ENCODE results near the gene PACRG.

PACRG gene

DNA sequence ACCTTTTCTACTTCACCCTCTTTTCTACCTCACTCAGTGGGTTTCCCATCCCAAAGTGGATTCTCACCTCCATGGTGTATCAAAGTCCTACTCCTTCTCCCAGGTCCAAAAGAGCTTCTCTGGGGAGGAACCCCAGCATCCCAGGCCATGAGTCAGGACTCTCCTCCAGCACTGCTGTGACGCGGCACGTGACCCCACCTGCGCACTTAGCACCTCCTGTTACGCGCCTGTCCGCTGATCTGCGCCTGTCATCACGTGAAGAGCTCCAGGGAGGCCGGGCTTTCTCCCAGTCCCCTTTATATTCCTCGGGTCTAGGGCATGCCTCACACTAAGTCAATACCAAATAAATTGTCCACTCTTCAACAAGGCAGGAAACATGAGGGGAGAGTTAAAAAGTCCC, 459.8 kb downstream of the PACRG start:
- Histone ChIP-seq H3K4me3 (ENCODE audit: low read length) (no peak overlapping the region), H3K27me3 (ENCODE audit: insufficient read depth, low read length, poor library complexity) (no peaks in the 10 kb centered on the region), H2BK120ac (ENCODE audit: low read depth, low read length) (no peak overlapping the region), H4K5ac (ENCODE audit: low read length) (no peak overlapping the region), H3K79me2 (ENCODE audit: control insufficient read depth, insufficient read depth, low read length) (no peaks in the 10 kb centered on the region), H3K9ac (ENCODE audit: low read length) (no peak overlapping the region), H3K79me1 (ENCODE audit: low read length) (no peaks in the 10 kb centered on the region), H3K27ac (ENCODE audit: low read depth, low read length) (no peak overlapping the region), H3K4ac (ENCODE audit: low read depth, low read length) (no peak overlapping the region), H2AK5ac (ENCODE audit: low read length) (no peak overlapping the region), H3K36me3 (ENCODE audit: control insufficient read depth, insufficient read depth, low read length) (no peaks in the 10 kb centered on the region), H3K23ac (ENCODE audit: low read length) (no peak overlapping the region), H3K4me2 (ENCODE audit: low read length) (no peak overlapping the region), H3K18ac (ENCODE audit: low read length) (no peak overlapping the region), H4K8ac (ENCODE audit: low read depth, low read length) (no peak overlapping the region), H3K4me1 (ENCODE audit: control insufficient read depth, low read depth, low read length) (no peaks in the 10 kb centered on the region), H3K56ac (ENCODE audit: low read length) (no peak overlapping the region), H2BK15ac (replicated peaks; ENCODE audit: low read depth) (no peak overlapping the region), H2BK5ac (ENCODE audit: low read length) (no peak overlapping the region)
- no CpG with 5 or more reads among the region's 11 CpGs for WGBS (ENCODE audit: extremely low coverage, insufficient coverage, low lambda C conversion rate)
- DNase-seq = no peak

DNA sequence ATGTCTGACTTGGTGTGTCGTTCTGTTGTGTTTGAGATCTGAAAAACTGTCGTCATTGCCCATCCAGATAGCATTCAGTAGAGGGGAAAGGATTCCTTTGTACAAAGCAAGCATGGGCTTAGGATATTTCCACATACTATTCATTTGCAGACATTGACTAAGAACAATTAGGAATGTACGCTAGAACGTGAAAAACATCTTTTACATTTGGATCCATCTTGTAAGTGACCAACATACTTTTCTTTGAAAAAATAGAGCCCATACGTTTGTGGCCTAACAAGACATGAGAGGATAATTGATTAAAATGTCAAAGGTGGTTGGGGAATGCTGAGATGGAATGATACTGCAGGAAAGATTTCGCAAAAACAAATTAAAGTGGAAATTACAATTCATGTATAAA, 461.0 kb downstream of the PACRG start:
- Histone ChIP-seq H3K56ac (ENCODE audit: low read length) (no peak overlapping the region), H3K4me3 (ENCODE audit: low read length) (no peak overlapping the region), H3K23ac (ENCODE audit: low read length) (no peak overlapping the region), H4K8ac (ENCODE audit: low read depth, low read length) (no peak overlapping the region), H3K4ac (ENCODE audit: low read depth, low read length) (no peak overlapping the region), H4K5ac (ENCODE audit: low read length) (no peak overlapping the region), H3K9ac (ENCODE audit: low read length) (no peak overlapping the region), H3K79me1 (ENCODE audit: low read length) (no peaks in the 10 kb centered on the region), H2BK5ac (ENCODE audit: low read length) (no peak overlapping the region), H3K27me3 (ENCODE audit: insufficient read depth, low read length, poor library complexity) (no peaks in the 10 kb centered on the region), H3K79me2 (ENCODE audit: control insufficient read depth, insufficient read depth, low read length) (no peaks in the 10 kb centered on the region), H3K36me3 (ENCODE audit: control insufficient read depth, insufficient read depth, low read length) (no peaks in the 10 kb centered on the region), H2BK15ac (replicated peaks; ENCODE audit: low read depth) (no peak overlapping the region), H3K18ac (ENCODE audit: low read length) (no peak overlapping the region), H3K4me2 (ENCODE audit: low read length) (no peak overlapping the region), H2AK5ac (ENCODE audit: low read length) (no peak overlapping the region), H3K4me1 (ENCODE audit: control insufficient read depth, low read depth, low read length) (no peaks in the 10 kb centered on the region), H3K27ac (ENCODE audit: low read depth, low read length) (no peak overlapping the region), H2BK120ac (ENCODE audit: low read depth, low read length) (no peak overlapping the region)
- no peak for DNase-seq
- WGBS (ENCODE audit: extremely low coverage, insufficient coverage, low lambda C conversion rate) = no CpG with 5 or more reads among the region's 6 CpGs

DNA sequence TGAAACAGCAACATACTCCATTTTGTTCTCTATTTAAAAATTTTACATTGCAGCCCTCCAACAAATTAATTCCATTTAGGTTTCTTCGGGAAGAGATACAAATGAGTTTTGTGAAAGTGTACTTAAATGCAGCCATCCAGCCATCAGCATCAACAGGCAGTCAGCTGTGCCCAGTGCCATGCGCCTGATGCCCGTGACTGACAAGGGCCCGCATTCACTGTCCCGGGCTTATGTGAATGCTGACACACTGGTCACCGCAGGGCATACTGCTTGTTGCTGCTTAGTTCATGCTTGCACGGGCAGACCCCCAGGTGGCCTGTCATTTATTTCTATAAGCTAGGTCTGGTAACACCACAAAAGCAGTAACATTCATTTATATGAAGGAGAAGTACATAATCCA, 461.8 kb downstream of the PACRG start:
- Histone ChIP-seq H3K27me3 (ENCODE audit: insufficient read depth, low read length, poor library complexity) (no peaks in the 10 kb centered on the region), H3K23ac (ENCODE audit: low read length) (no peak overlapping the region), H2AK5ac (ENCODE audit: low read length) (no peak overlapping the region), H3K27ac (ENCODE audit: low read depth, low read length) (no peak overlapping the region), H3K56ac (ENCODE audit: low read length) (no peak overlapping the region), H3K9ac (ENCODE audit: low read length) (no peak overlapping the region), H3K4me1 (ENCODE audit: control insufficient read depth, low read depth, low read length) (no peaks in the 10 kb centered on the region), H4K8ac (ENCODE audit: low read depth, low read length) (no peak overlapping the region), H3K79me1 (ENCODE audit: low read length) (no peaks in the 10 kb centered on the region), H4K5ac (ENCODE audit: low read length) (no peak overlapping the region), H3K36me3 (ENCODE audit: control insufficient read depth, insufficient read depth, low read length) (no peaks in the 10 kb centered on the region), H2BK5ac (ENCODE audit: low read length) (no peak overlapping the region), H2BK15ac (replicated peaks; ENCODE audit: low read depth) (no peak overlapping the region), H3K4me2 (ENCODE audit: low read length) (no peak overlapping the region), H2BK120ac (ENCODE audit: low read depth, low read length) (no peak overlapping the region), H3K4ac (ENCODE audit: low read depth, low read length) (no peak overlapping the region), H3K79me2 (ENCODE audit: control insufficient read depth, insufficient read depth, low read length) (no peaks in the 10 kb centered on the region), H3K4me3 (ENCODE audit: low read length) (no peak overlapping the region), H3K18ac (ENCODE audit: low read length) (no peak overlapping the region)
- WGBS (ENCODE audit: extremely low coverage, insufficient coverage, low lambda C conversion rate) = no CpG with 5 or more reads among the region's 7 CpGs
- no peak for DNase-seq

GRCh38 chr6:163190786-163191185, 463.0 kb downstream of the PACRG start:
- H3K27me3 ChIP-seq (ENCODE audit: insufficient read depth, low read length, poor library complexity) = no peaks in the 10 kb centered on the region
- no peak overlapping the region for H3K56ac ChIP-seq (ENCODE audit: low read length)
- no peaks in the 10 kb centered on the region for H3K4me1 ChIP-seq (ENCODE audit: control insufficient read depth, low read depth, low read length)
- WGBS (ENCODE audit: extremely low coverage, insufficient coverage, low lambda C conversion rate) = no CpG with 5 or more reads among the region's 4 CpGs
- DNase-seq = no peak
- H3K4ac ChIP-seq (ENCODE audit: low read depth, low read length) = no peak overlapping the region
- no peak overlapping the region for H2AK5ac ChIP-seq (ENCODE audit: low read length)
- no peak overlapping the region for H3K4me3 ChIP-seq (ENCODE audit: low read length)
- H3K79me2 ChIP-seq (ENCODE audit: control insufficient read depth, insufficient read depth, low read length) = no peaks in the 10 kb centered on the region
- H2BK15ac ChIP-seq (replicated peaks; ENCODE audit: low read depth) = no peak overlapping the region
- no peak overlapping the region for H3K27ac ChIP-seq (ENCODE audit: low read depth, low read length)
- H3K79me1 ChIP-seq (ENCODE audit: low read length) = no peaks in the 10 kb centered on the region
- no peak overlapping the region for H2BK5ac ChIP-seq (ENCODE audit: low read length)
- H3K9ac ChIP-seq (ENCODE audit: low read length) = no peak overlapping the region
- H3K18ac ChIP-seq (ENCODE audit: low read length) = no peak overlapping the region
- no peak overlapping the region for H4K5ac ChIP-seq (ENCODE audit: low read length)
- no peak overlapping the region for H3K4me2 ChIP-seq (ENCODE audit: low read length)
- no peak overlapping the region for H4K8ac ChIP-seq (ENCODE audit: low read depth, low read length)
- no peak overlapping the region for H3K23ac ChIP-seq (ENCODE audit: low read length)
- H2BK120ac ChIP-seq (ENCODE audit: low read depth, low read length) = no peak overlapping the region
- H3K36me3 ChIP-seq (ENCODE audit: control insufficient read depth, insufficient read depth, low read length) = no peaks in the 10 kb centered on the region

GRCh38 chr6:163191704-163192537, 464.1 kb downstream of the PACRG start:
- Histone ChIP-seq H4K5ac (ENCODE audit: low read length) (no peak overlapping the region), H3K27ac (ENCODE audit: low read depth, low read length) (no peak overlapping the region), H2AK5ac (ENCODE audit: low read length) (no peak overlapping the region), H3K27me3 (ENCODE audit: insufficient read depth, low read length, poor library complexity) (no peaks in the 10 kb centered on the region), H3K4me3 (ENCODE audit: low read length) (no peak overlapping the region), H2BK15ac (replicated peaks; ENCODE audit: low read depth) (no peak overlapping the region), H3K9ac (ENCODE audit: low read length) (no peak overlapping the region), H3K36me3 (ENCODE audit: control insufficient read depth, insufficient read depth, low read length) (no peaks in the 10 kb centered on the region), H2BK120ac (ENCODE audit: low read depth, low read length) (no peak overlapping the region), H4K8ac (ENCODE audit: low read depth, low read length) (no peak overlapping the region), H3K4ac (ENCODE audit: low read depth, low read length) (no peak overlapping the region), H3K56ac (ENCODE audit: low read length) (no peak overlapping the region), H3K23ac (ENCODE audit: low read length) (no peak overlapping the region), H3K4me1 (ENCODE audit: control insufficient read depth, low read depth, low read length) (no peaks in the 10 kb centered on the region), H2BK5ac (ENCODE audit: low read length) (no peak overlapping the region), H3K79me2 (ENCODE audit: control insufficient read depth, insufficient read depth, low read length) (no peaks in the 10 kb centered on the region), H3K79me1 (ENCODE audit: low read length) (no peaks in the 10 kb centered on the region), H3K4me2 (ENCODE audit: low read length) (no peak overlapping the region), H3K18ac (ENCODE audit: low read length) (no peak overlapping the region)
- WGBS (ENCODE audit: extremely low coverage, insufficient coverage, low lambda C conversion rate) = no CpG with 5 or more reads among the region's 7 CpGs
- DNase-seq = no peak

GRCh38 chr6:163192591-163192990, 464.8 kb downstream of the PACRG start:
- H4K5ac ChIP-seq (ENCODE audit: low read length) = no peak overlapping the region
- H3K79me2 ChIP-seq (ENCODE audit: control insufficient read depth, insufficient read depth, low read length) = no peaks in the 10 kb centered on the region
- H2AK5ac ChIP-seq (ENCODE audit: low read length) = no peak overlapping the region
- H3K4me1 ChIP-seq (ENCODE audit: control insufficient read depth, low read depth, low read length) = no peaks in the 10 kb centered on the region
- no peak overlapping the region for H4K8ac ChIP-seq (ENCODE audit: low read depth, low read length)
- no peak overlapping the region for H3K56ac ChIP-seq (ENCODE audit: low read length)
- no peaks in the 10 kb centered on the region for H3K79me1 ChIP-seq (ENCODE audit: low read length)
- no CpG with 5 or more reads among the region's 5 CpGs for WGBS (ENCODE audit: extremely low coverage, insufficient coverage, low lambda C conversion rate)
- no peaks in the 10 kb centered on the region for H3K36me3 ChIP-seq (ENCODE audit: control insufficient read depth, insufficient read depth, low read length)
- H3K23ac ChIP-seq (ENCODE audit: low read length) = no peak overlapping the region
- H2BK5ac ChIP-seq (ENCODE audit: low read length) = no peak overlapping the region
- H2BK15ac ChIP-seq (replicated peaks; ENCODE audit: low read depth) = no peak overlapping the region
- no peak overlapping the region for H3K9ac ChIP-seq (ENCODE audit: low read length)
- no peak overlapping the region for H3K4ac ChIP-seq (ENCODE audit: low read depth, low read length)
- H3K27me3 ChIP-seq (ENCODE audit: insufficient read depth, low read length, poor library complexity) = no peaks in the 10 kb centered on the region
- no peak overlapping the region for H3K27ac ChIP-seq (ENCODE audit: low read depth, low read length)
- H2BK120ac ChIP-seq (ENCODE audit: low read depth, low read length) = no peak overlapping the region
- H3K4me2 ChIP-seq (ENCODE audit: low read length) = no peak overlapping the region
- DNase-seq = no peak
- H3K18ac ChIP-seq (ENCODE audit: low read length) = no peak overlapping the region
- no peak overlapping the region for H3K4me3 ChIP-seq (ENCODE audit: low read length)

Measured in mesendoderm (in vitro differentiated cells).